Trophoblast cell (in vitro differentiated cells and primary cell): ENCODE data around the gene KCNMA1.

Source experiments
- DNase-seq, 2 donors: peaks; one replicate each; pipeline ENCODE4 v3.0.0-alpha.2; 2016
- H2AFZ ChIP-seq: 2 replicates; pipeline ENCODE4 v1.6.1; 2013; ENCODE audit warnings: low read length, moderate library complexity, mild to moderate bottlenecking; ENCODE audit not compliant: insufficient read depth, poor library complexity
- H2AK5ac ChIP-seq: 2 replicates; pipeline ENCODE4 v1.6.1; 2013; ENCODE audit warnings: mild to moderate bottlenecking, low read length
- H2BK120ac ChIP-seq: 2 replicates; pipeline ENCODE4 v1.6.1; 2013; ENCODE audit warnings: low read length, mild to moderate bottlenecking, moderate library complexity; ENCODE audit not compliant: insufficient read depth, poor library complexity
- H2BK12ac ChIP-seq: 2 replicates; pipeline ENCODE4 v1.6.1; 2013; ENCODE audit warnings: mild to moderate bottlenecking, low read length, moderate library complexity
- H2BK5ac ChIP-seq: 2 replicates; pipeline ENCODE4 v1.6.1; 2013; ENCODE audit warnings: low read length, low read depth, moderate library complexity, mild to moderate bottlenecking; ENCODE audit not compliant: poor library complexity
- H3K14ac ChIP-seq: 2 replicates; pipeline ENCODE4 v1.6.1; 2013; ENCODE audit warnings: mild to moderate bottlenecking, low read length
- H3K18ac ChIP-seq: 2 replicates; pipeline ENCODE4 v1.6.1; 2013; ENCODE audit warnings: mild to moderate bottlenecking, low read length
- H3K23ac ChIP-seq: 2 replicates; pipeline ENCODE4 v1.6.1; 2013; ENCODE audit warnings: low read length
- H3K27ac ChIP-seq: 2 replicates; pipeline ENCODE4 v1.5.1; 2013; ENCODE audit warnings: low read depth, mild to moderate bottlenecking, inconsistent platforms, low read length, moderate library complexity
- H3K27me3 ChIP-seq: 2 replicates; pipeline ENCODE4 v1.6.1; 2013; ENCODE audit warnings: inconsistent platforms, mild to moderate bottlenecking, low read length, moderate library complexity; ENCODE audit not compliant: insufficient read depth
- H3K36me3 ChIP-seq, 2 experiments: 1 replicate in 1 of 2; 2 replicates in 1 of 2; pipeline ENCODE4 v1.6.1; 2013; ENCODE audit warnings: low read length in 2 of 2, mild to moderate bottlenecking in 2 of 2, moderate library complexity in 1 of 2; ENCODE audit not compliant: insufficient read depth in 2 of 2, control insufficient read depth in 1 of 2
- H3K4ac ChIP-seq: 2 replicates; pipeline ENCODE4 v1.6.1; 2013; ENCODE audit warnings: low read depth, mild to moderate bottlenecking, low read length, moderate library complexity
- H3K4me1 ChIP-seq, 2 experiments: 1 replicate in 1 of 2; 2 replicates in 1 of 2; pipeline ENCODE4 v1.6.1; 2013; ENCODE audit warnings: low read length in 2 of 2, mild to moderate bottlenecking in 2 of 2, moderate library complexity in 1 of 2; ENCODE audit not compliant: insufficient read depth in 2 of 2, control insufficient read depth in 1 of 2
- H3K4me2 ChIP-seq: 2 replicates; pipeline ENCODE4 v1.6.1; 2013; ENCODE audit warnings: inconsistent platforms, mild to moderate bottlenecking, low read length, moderate library complexity
- H3K4me3 ChIP-seq: 2 replicates; pipeline ENCODE4 v1.5.1; 2013; ENCODE audit warnings: mild to moderate bottlenecking, low read depth, low read length, inconsistent platforms
- H3K79me1 ChIP-seq: one replicate; pipeline ENCODE4 v1.6.1; 2013; ENCODE audit warnings: low read length
- H3K79me2 ChIP-seq: 2 replicates; pipeline ENCODE4 v1.6.1; 2013; ENCODE audit warnings: low read length, mild to moderate bottlenecking; ENCODE audit not compliant: control insufficient read depth, insufficient read depth, poor library complexity
- H3K9ac ChIP-seq: 2 replicates; pipeline ENCODE4 v1.6.1; 2013; ENCODE audit warnings: mild to moderate bottlenecking, low read length
- H3K9me3 ChIP-seq: 2 replicates; pipeline ENCODE4 v1.6.1; 2013; ENCODE audit warnings: low read depth, mild to moderate bottlenecking, control low read depth, inconsistent platforms, low read length; ENCODE audit not compliant: insufficient read depth
- H4K12ac ChIP-seq: 2 replicates; pipeline ENCODE4 v1.6.1; 2013; ENCODE audit warnings: low read depth, mild to moderate bottlenecking, low read length, moderate library complexity
- H4K8ac ChIP-seq: 2 replicates; pipeline ENCODE4 v1.6.1; 2013; ENCODE audit warnings: low read depth, mild to moderate bottlenecking, low read length, moderate library complexity
- H4K91ac ChIP-seq: one replicate; pipeline ENCODE4 v1.6.1; 2013; ENCODE audit warnings: low read depth, mild to moderate bottlenecking, low read length, moderate library complexity
- WGBS: extraction: QIAGEN DNeasy Blood & Tissue Kit; methylation state at CpG from one replicate; pipeline ENCODE4 v1.1.7; 2013; ENCODE audit warnings: missing lambda C conversion rate; ENCODE audit not compliant: insufficient read length, insufficient coverage; ENCODE audit errors: extremely low coverage; 5-methylcytosine and 5-hydroxymethylcytosine counted together

Gene KCNMA1

DNA sequence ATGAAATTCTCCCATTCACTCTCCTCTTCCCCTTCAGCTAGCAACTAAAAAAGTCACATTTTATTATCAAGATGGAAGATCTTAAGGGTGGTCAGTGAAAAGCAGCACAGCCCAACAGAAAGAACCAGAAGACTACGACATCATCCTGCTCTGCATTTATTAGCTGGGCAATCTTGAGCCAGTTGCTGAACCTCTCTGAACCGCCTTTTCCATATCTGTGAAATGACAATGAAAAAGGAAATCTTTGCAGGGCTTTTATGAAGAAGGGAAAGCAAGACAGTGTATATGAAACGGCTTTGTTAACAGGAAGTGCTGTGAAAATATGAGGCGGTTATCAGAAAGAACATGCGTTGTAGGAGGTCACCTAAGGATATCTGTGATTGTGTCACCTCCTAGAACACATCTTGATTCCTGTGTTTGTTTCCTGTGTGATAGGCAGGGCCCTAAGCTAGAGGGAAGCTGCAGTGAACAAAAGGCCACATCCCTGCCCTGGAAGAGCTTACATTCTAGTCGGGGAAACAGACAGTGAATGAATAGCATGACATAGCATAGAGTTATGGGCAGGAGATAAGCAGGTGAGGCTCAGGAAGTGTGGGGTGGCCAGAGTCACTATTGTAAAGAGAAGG lies 36.0 kb upstream of the KCNMA1 start:
- Histone ChIP-seq H4K91ac (no peak overlapping the region), H3K18ac (no peak overlapping the region), H2AK5ac (no peak overlapping the region), H3K79me2 (no peaks in the 10 kb centered on the region), H3K23ac (no peak overlapping the region), H3K4me1 (no peaks in the 10 kb centered on the region), H3K9ac (no peak overlapping the region), H3K4me2 (no peak overlapping the region), H2AFZ (no peak overlapping the region), H3K4ac (no peak overlapping the region), H4K12ac (no peak overlapping the region), H4K8ac (no peak overlapping the region), H3K36me3 (no peaks in the 10 kb centered on the region), H3K14ac (no peak overlapping the region), H3K27me3 (peaks cover 2% of the 10 kb centered on the region), H3K27ac (no peak overlapping the region), H2BK12ac (no peak overlapping the region), H2BK120ac (no peak overlapping the region), H3K9me3 (no peaks in the 10 kb centered on the region), H3K4me3 (no peak overlapping the region), H2BK5ac (no peak overlapping the region), H3K79me1 (no peaks in the 10 kb centered on the region)
- WGBS, result no CpG with 5 or more reads among the region's 6 CpGs
- peak in 1 of 2 donors; percentile 13 for DNase-seq

DNA sequence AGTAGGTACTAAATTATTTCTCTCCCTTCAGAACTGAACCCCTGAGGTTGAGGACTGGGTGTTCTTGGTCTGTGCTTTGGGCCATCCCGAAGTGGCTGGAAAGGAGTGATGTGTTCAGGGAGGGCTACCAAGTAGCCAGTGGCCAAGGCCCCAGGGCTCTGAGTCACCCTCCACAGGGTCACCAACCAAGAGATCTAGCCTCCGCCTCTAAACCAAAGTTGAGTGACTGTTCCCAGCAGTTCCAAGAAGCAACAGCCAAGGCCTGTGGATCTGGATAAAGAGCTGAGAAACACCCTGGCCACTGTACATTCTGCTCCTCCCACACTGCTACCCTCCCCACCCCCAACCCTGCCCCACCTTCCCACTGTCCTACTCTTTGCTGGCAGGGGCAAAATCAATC lies 35.5 kb upstream of the KCNMA1 start:
- Histone ChIP-seq H3K4me1 (no peaks in the 10 kb centered on the region), H3K79me1 (no peaks in the 10 kb centered on the region), H3K4ac (no peak overlapping the region), H3K4me3 (no peak overlapping the region), H3K23ac (no peak overlapping the region), H3K18ac (no peak overlapping the region), H4K12ac (no peak overlapping the region), H3K79me2 (no peaks in the 10 kb centered on the region), H2BK12ac (no peak overlapping the region), H3K27ac (no peak overlapping the region), H4K8ac (no peak overlapping the region), H2AFZ (no peak overlapping the region), H3K4me2 (no peak overlapping the region), H3K9ac (no peak overlapping the region), H3K9me3 (no peaks in the 10 kb centered on the region), H2AK5ac (no peak overlapping the region), H4K91ac (no peak overlapping the region), H3K36me3 (no peaks in the 10 kb centered on the region), H2BK120ac (no peak overlapping the region), H2BK5ac (no peak overlapping the region), H3K14ac (no peak overlapping the region), H3K27me3 (peaks cover 2% of the 10 kb centered on the region)
- WGBS, result no CpG with 5 or more reads among the region's 2 CpGs
- DNase-seq, result peak; percentile 40 to 42

DNA sequence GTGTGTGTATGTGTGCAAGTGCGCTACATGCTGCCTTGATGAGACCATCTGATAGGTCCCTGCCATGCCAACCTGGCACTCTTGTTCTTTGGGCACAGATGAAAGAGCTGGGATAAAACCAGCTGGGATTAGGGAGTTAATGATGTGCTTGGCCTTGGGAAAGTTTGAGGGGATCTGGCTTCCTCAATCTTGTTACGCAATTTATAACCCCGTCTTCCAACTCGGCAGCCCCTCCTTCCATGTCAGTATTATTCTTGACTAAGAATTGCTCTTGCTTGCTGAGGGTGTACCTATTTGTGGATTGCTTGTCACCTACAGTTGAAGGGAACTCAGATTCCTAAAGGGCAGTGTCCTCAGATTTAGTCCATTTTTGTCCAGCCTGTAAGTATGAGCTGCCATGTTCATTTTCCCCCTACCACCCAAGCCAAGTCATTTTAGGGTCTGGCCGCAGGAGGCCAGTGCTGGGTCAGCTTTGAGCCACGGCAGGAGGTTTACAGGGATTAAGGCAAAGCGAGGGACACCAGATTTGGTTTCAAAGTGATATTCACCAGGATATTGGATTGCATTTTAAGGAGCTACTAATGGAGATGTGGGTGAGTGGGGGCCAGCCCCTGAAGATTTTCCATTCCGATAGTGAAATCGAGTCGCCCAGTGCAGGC lies 34.1 kb upstream of the KCNMA1 start:
- Histone ChIP-seq H3K9me3 (no peaks in the 10 kb centered on the region), H4K12ac (no peak overlapping the region), H2BK120ac (no peak overlapping the region), H3K9ac (no peak overlapping the region), H3K4me2 (no peak overlapping the region), H3K4me1 (no peaks in the 10 kb centered on the region), H3K4ac (no peak overlapping the region), H4K91ac (no peak overlapping the region), H2BK12ac (no peak overlapping the region), H3K79me1 (no peaks in the 10 kb centered on the region), H3K14ac (no peak overlapping the region), H3K36me3 (no peaks in the 10 kb centered on the region), H3K23ac (no peak overlapping the region), H3K27me3 (peaks cover 2% of the 10 kb centered on the region), H2BK5ac (no peak overlapping the region), H4K8ac (no peak overlapping the region), H2AFZ (no peak overlapping the region), H2AK5ac (no peak overlapping the region), H3K4me3 (no peak overlapping the region), H3K79me2 (no peaks in the 10 kb centered on the region), H3K27ac (no peak overlapping the region), H3K18ac (no peak overlapping the region)
- WGBS, result no CpG with 5 or more reads among the region's 10 CpGs
- no peak for DNase-seq

DNA sequence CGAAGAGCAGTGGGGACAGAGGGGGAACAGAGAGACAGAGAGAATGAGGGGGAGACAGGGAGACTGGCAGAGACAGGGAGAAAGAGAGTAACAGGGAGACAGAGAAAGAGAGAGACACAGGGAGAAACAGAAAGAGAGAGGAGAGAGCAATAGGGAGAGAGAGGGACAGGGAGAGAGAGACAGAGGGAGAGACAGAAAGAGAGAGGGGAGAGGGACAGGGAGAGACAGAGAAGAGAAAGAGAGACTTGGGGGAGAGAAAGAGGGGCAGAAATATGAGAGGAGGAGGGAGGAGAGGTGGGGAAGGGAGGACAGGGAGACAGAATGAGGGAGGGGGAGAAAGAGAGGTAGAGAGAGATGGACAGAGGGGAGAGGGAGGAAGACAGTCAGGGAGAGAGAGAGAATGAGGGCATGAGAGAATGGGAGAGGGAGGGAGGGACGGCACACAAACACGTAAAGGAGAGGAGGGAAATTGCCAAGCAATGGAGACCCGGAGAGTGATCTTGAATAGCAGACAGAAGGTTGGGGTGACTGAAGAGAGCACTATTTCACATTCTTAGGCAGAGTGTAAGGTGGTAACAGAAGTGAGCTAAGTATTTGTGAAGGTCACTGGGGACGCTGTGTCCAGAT lies 33.3 kb upstream of the KCNMA1 start:
- no peak overlapping the region for H4K12ac ChIP-seq
- no CpG with 5 or more reads among the region's 5 CpGs for WGBS

More for the DNA sequence above, 33.3 kb upstream of the KCNMA1 start:
- Histone ChIP-seq H4K8ac (no peak overlapping the region), H3K4me1 (no peaks in the 10 kb centered on the region), H3K27me3 (peaks cover 2% of the 10 kb centered on the region), H3K14ac (no peak overlapping the region), H3K79me1 (no peaks in the 10 kb centered on the region), H2AFZ (no peak overlapping the region), H3K18ac (no peak overlapping the region), H3K23ac (no peak overlapping the region), H2BK5ac (no peak overlapping the region), H3K9me3 (no peaks in the 10 kb centered on the region), H3K4me3 (no peak overlapping the region), H3K4me2 (no peak overlapping the region), H4K91ac (no peak overlapping the region), H2BK120ac (no peak overlapping the region), H2AK5ac (no peak overlapping the region), H3K79me2 (no peaks in the 10 kb centered on the region), H2BK12ac (no peak overlapping the region), H3K4ac (no peak overlapping the region), H3K27ac (no peak overlapping the region), H3K9ac (no peak overlapping the region), H3K36me3 (no peaks in the 10 kb centered on the region)
- no peak for DNase-seq
